IPS DF 4.7 (cell line): Measurements from ENCODE around the gene KIAA0232.
"Not testable (repeated sequence)": the region's sequence is repeated elsewhere in the genome, so short reads cannot be mapped to it uniquely, and the experiment has no call there.

Experiments used
- DNase-seq: peaks from one replicate; pipeline ENCODE4 v3.0.0-alpha.2; 2013; ENCODE audit warnings: low spot score; ENCODE audit errors: extremely low read depth

Gene KIAA0232

GRCh38 chr4:6755088-6755753 is 27.3 kb upstream of the KIAA0232 start:
- DNase-seq = no peak

- DNase-seq = not testable (repeated sequence)
Measured at GRCh38 chr4:6756345-6756744, 26.2 kb upstream of the KIAA0232 start.

DNA sequence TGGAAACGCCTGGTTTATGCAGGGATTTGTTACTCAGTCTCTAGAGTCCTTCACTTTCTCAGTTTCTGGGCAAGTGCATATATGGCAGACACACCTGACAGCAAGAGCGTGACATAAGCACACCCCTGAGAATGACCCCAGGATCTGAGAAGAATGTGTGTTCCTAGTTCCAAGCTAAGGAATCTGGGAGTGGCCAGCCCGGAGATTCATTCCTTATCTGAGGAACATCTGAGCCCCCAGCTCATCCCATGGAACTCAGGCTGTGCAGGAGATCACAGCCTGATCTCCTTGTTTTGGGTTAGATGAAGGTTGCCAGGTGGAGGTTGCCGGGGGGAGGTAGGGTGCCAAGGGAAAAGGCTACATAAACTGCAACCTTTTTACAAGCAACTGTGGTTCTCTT is 23.8 kb upstream of the KIAA0232 start:
- no peak for DNase-seq

GRCh38 chr4:6760865-6761264 is 21.7 kb upstream of the KIAA0232 start:
- no peak for DNase-seq

- DNase-seq = no peak
Measured at GRCh38 chr4:6761649-6762615, 20.6 kb upstream of the KIAA0232 start.

DNA sequence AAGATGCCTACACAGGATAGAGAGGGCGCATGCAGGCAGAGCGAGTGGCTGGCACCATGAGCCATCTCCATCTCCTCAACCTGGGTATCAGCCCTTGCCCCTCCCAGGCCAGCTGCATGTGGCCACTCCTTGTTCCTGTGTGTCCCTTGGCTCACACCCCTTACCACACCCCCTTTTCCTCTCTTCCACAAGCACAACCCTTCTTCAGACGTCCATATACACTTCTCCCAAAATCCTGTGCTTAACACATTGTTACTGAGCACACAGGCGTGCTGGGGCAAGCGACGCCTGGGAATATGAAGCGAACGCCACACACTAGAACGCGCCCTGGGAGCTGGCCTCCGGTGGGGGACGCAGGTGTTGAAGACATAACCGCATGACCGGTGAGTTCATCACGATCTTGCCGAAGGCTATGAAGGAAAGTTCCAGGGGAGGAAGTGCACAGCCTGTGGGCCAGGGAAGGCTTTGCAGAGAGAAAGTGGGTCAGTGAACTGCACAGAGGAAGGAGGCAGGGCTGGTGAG is 19.1 kb upstream of the KIAA0232 start:
- DNase-seq = no peak

- no peak for DNase-seq
Measured at GRCh38 chr4:6764976-6765620, 17.4 kb upstream of the KIAA0232 start.

GRCh38 chr4:6765703-6766102 is 16.8 kb upstream of the KIAA0232 start:
- DNase-seq = no peak

DNA sequence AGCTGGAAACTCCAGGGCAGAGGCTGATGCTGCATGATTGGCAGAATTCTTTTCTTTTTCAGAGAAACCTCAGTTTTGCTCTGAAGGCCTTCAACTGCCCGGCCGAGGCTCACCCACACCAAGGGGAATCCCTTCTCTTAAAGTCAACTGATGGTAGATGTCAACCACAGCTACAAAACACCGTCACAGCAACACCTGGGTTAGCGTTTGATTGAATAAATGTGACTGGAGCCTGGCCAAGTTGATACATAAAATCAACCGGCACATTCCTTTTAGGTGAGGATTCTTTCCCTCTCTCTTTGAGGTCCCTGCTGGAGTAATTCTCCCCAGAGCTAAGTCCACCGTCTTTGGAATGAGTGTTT is 15.2 kb upstream of the KIAA0232 start:
- no peak for DNase-seq

DNA sequence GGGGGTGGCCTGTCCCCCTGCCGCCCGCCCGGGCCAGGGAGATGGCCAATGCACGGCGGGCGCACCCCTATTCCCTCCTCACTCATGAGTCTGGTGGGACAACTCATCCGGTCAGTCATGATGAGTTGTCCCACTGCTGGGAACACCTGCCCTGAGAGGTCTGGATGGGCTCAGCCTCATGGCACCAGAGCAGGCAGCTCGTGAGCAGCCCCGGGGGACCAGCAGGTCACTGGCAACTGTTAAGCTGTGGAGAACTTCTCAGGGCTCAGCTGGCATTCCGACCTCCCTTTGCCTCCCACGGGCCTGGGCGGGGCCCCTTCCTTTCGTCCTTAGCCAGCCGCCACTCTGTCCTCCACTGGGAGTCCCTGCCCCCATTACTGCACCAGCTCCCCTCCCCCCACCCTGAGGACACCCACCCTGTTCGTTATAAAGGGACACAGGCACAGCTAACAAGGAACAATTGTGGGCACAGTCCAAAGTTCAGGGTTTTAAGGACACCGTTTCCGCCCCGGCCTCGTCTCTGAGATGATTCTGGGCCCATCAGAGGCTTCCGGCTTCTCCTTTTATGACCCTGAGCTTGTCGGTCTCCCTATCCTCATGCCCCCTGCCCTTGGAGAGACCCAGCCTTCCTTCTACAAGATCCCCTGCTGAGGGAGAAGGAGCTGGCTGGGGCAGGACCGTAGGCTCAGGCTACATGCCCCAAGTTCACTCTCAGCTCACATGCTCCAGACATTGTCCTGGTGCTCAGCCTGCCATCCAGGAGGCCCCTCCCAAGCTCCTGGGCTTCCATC is 14.6 kb upstream of the KIAA0232 start:
- no peak for DNase-seq

- DNase-seq = no peak
Measured at GRCh38 chr4:6768539-6768905, 14.0 kb upstream of the KIAA0232 start.

DNA sequence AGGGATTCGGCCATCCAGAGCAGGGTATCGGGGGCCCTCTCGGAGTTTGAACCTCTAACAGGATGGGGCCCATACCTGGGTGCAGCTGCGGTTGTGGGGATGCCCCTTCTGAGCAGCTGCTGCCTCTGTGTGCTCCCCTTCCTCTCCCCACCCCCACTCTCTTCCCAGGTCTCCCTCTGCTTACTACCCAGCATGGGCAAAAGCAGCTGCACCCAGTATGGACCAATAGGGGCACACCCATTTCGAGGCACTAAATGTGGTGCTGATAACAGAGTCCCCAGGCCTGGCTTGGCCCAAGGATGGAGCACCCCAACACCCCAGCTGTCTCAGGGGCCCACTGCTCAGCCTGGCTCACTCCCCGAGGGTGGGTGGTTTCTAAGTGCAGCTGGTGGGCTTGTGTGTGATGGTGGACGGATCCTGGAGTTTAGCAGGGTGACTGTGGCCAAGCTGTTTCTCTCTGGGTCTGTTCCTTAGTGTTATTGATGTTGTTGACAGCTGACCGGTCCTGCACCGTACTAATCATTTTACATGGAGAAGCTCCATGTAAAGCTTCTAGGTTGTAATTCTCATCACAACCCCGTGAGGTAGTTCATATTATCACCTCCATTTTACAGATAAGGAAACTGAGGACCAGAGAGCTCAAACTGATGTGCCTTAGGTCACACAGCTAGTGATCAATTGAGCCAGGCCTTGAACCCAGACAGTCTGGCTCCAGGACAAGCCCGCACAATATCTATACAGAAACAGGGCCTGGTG is 13.1 kb upstream of the KIAA0232 start:
- no peak for DNase-seq

DNA sequence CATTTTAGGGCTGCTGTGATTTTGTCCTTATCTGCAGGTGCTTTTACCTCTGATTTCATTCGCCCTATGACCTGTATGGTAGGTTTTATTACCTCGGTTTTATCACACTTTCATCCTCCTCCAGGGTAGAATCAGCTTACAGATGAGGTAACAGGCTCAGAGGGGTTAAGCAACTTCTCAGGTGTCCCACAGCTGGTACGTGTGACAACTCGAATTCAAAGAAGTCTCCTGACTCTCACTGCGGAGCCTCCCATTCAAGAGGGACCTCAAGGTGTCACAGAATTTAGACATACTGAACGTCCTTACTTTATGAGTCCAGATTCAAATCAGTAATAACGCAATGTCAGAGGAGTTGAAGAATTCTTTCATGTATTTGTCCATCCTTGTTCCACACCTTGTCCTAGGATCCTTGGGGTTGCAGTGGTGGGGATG is 12.5 kb upstream of the KIAA0232 start:
- DNase-seq = no peak

- no peak for DNase-seq
Measured at GRCh38 chr4:6770581-6771228, 11.8 kb upstream of the KIAA0232 start.

GRCh38 chr4:6771229-6771671 is 11.3 kb upstream of the KIAA0232 start:
- DNase-seq = no peak

DNA sequence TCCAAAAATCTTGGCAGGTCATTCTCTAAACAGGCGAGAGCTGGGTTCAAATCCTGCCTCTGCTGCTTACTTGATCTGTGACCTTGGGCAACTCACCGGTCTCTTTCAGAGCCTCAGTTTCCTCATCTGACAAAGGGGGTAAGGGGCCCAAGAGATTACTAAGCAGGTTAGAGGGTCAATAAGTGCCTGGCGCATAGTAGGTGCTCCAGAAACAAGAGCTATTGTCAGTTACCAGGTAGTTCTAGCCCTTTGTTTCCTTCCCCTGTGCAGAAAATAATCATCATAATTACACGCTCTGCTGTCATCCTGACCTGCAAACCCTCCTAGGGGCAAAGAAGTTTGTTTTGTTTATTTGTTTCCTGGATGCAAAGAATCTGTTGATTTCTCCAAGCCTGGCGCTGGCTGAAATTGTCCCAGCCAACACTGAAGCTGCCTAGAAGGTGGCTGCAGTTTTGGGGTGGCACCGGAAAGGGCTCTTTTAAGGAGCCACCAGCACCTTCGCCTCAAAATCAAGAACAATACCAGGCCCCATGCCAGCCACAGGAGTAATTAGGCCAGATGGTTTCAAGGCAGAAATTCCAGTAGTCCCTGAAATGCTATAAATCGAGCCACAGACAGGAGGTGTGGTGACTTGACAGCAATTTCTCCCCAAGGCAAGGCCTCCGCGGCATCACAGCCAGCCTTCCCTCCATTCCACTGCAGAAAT is 10.2 kb upstream of the KIAA0232 start:
- no peak for DNase-seq

DNA sequence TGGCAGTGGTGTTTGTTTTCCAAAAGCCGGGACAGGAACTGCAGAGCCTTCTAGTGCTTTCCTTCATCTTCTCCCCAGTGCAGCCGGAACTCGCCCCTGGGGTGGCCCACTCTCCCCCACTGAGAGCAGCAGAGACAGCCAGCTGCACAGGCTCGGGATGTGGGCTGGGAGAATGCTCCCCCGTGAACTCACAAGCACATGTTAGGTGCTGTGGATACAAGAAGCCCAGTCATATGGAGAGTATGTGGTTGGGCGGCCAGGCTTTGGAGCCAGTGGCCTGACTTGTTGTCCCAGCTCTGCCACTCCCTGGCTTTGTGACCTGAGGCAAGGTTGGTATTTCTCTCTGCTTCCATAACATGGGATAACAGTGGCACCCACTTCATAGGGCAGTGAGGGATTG is 9.4 kb upstream of the KIAA0232 start:
- no peak for DNase-seq

DNA sequence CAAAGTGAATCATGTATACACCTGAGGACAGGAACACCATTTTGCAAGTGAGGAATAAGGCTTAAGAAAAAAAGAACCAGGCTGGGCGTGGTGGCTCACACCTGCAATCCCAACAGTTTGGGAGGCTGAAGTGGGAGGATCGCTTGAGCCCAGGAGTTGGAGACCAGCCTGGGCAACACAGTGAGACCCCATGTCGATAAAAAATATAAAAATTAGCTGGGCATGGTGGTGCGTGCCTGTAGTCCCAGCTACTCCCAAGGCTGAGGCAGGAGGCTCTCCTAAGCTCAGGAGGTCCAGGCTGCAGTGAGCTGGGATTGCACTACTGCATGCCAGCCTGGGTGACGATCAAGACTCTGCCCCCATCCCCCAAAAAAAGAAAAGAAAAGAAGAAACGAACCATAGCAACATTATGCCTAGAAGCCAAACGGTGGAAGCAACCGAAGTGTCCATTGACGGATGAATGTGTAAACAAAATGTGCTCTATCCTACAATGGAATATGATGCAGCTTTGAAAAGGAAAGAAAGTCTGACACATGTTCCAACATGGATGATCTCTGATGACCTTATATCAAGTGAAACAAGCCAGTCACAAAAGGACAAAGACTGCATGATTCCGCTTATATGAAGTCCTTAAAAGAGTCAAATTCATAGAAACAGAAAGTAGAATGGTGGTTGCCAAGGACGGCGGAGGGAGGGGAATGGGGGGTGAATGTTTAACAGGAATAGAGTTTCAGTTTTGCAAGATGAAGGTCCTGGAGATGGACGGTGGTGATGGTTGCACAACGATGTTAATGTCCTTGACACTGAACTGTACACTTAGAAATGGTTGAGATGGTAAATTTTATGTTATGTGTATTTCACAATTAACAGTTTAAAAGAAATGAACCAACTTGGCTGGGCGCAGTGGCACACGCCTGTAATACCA is 8.6 kb upstream of the KIAA0232 start:
- DNase-seq = no peak
